Endothelial cell of umbilical vein (primary cell): Measurements from ENCODE around the gene OSBPL6. TPM values are rescaled to one million over a fixed set of nuclear protein-coding genes. Genes with fewer than 3 reads are reported as not detected.

Experiments
- BruUV-seq: library from RNA; stranded (reverse); fragments of 400-500 nt; replicated peaks from 2 replicates; lab custom pipeline; 2021; lab: Mats Ljungman, UMichigan
- CTCF ChIA-PET: fragments of 300-600, 350-600 bp; sonication (Branson Sonifier 250); formaldehyde crosslinking; loops from one replicate; lab custom pipeline; 2021; ENCODE audit warnings: antibody characterized with exemption, inconsistent platforms; lab: Charles Lee
- POLR2A ChIA-PET: fragments of 300-600, 350-600 bp; sonication (Branson Sonifier 250); formaldehyde crosslinking; loops from one replicate; lab custom pipeline; 2021; ENCODE audit warnings: antibody characterized with exemption, inconsistent platforms; lab: Charles Lee
- DNase-seq: peaks from one replicate; pipeline ENCODE4 v3.0.0-alpha.2; 2011; ENCODE audit warnings: low read depth, low spot score
- FAIRE-seq: peaks from 2 replicates; lab custom pipeline; 2011; peaks lifted over from hg19 to GRCh38; lab: Jason Lieb, UNC
- H2AFZ ChIP-seq: 2 replicates; pipeline ENCODE4 v1.6.0; 2012; ENCODE audit warnings: low read depth, low read length, control low read depth, inconsistent platforms
- H3K27ac ChIP-seq: 2 replicates; pipeline ENCODE4 v1.5.1; 2011; ENCODE audit warnings: low read depth, mild to moderate bottlenecking, control low read depth, low read length, moderate library complexity; ENCODE audit not compliant: insufficient read depth
- H3K27me3 ChIP-seq, 2 experiments: 2 replicates each; pipeline versions ENCODE4 v1.6.0 to v1.6.1; 2011; ENCODE audit warnings: low read length in 2 of 2, mixed read lengths in 1 of 2; ENCODE audit not compliant: control insufficient read depth in 2 of 2, insufficient read depth in 2 of 2
- H3K36me3 ChIP-seq, 2 experiments: 2 replicates in 1 of 2; 3 replicates in 1 of 2; pipeline ENCODE4 v1.5.1; 2011; ENCODE audit warnings: low read length in 2 of 2, mild to moderate bottlenecking in 1 of 2, moderate library complexity in 1 of 2; ENCODE audit not compliant: control insufficient read depth in 2 of 2, insufficient read depth in 2 of 2; ENCODE audit errors: extremely low read depth in 1 of 2
- H3K4me1 ChIP-seq: 3 replicates; pipeline ENCODE4 v1.5.1; 2011; ENCODE audit warnings: mild to moderate bottlenecking, low read length; ENCODE audit not compliant: control insufficient read depth, insufficient read depth; ENCODE audit errors: extremely low read depth
- H3K4me2 ChIP-seq: 2 replicates; pipeline ENCODE4 v1.6.1; 2011; ENCODE audit warnings: low read length, control low read depth, mixed read lengths; ENCODE audit not compliant: insufficient read depth
- H3K4me3 ChIP-seq, 3 experiments: fragments of 200-600 bp in 1 of 3; sonication (generic), shearing (Covaris generic) in 1 of 3; replicated peaks in 1 of 3; 2 replicates each; pipeline ENCODE4 v1.5.1; 2011 to 2016; ENCODE audit warnings: control low read depth in 3 of 3, low read length in 3 of 3, mild to moderate bottlenecking in 2 of 3, inconsistent platforms in 1 of 3, low read depth in 1 of 3, moderate library complexity in 1 of 3; ENCODE audit not compliant: insufficient read depth in 1 of 3
- H3K79me2 ChIP-seq: 2 replicates; pipeline ENCODE4 v1.6.0; 2012; ENCODE audit warnings: low read length, inconsistent platforms; ENCODE audit not compliant: control insufficient read depth, insufficient read depth
- H3K9ac ChIP-seq: replicated peaks from 2 replicates; pipeline ENCODE3; 2011; ENCODE audit warnings: low read length, control low read depth; ENCODE audit not compliant: insufficient read depth; ENCODE audit errors: extremely low read depth
- H3K9me1 ChIP-seq: replicated peaks from 3 replicates; pipeline ENCODE4 v1.6.0; 2011; ENCODE audit warnings: mild to moderate bottlenecking, low read length; ENCODE audit not compliant: control insufficient read depth, insufficient read depth; ENCODE audit errors: extremely low read depth
- H3K9me3 ChIP-seq: replicated peaks from 2 replicates; pipeline ENCODE4 v1.5.1; 2012; ENCODE audit warnings: low read length, inconsistent platforms; ENCODE audit not compliant: control insufficient read depth, insufficient read depth
- H4K20me1 ChIP-seq: replicated peaks from 2 replicates; pipeline ENCODE3; 2011; ENCODE audit warnings: mild to moderate bottlenecking, low read length; ENCODE audit not compliant: control insufficient read depth, insufficient read depth; ENCODE audit errors: extremely low read depth
- EZH2 ChIP-seq: IDR thresholded peaks from 2 replicates; pipeline ENCODE4 v1.6.1; 2012; ENCODE audit warnings: borderline replicate concordance, low read depth, mild to moderate bottlenecking, moderate library complexity, low read length, inconsistent platforms; ENCODE audit not compliant: severe bottlenecking
- FOS ChIP-seq: IDR thresholded peaks from 2 replicates; pipeline ENCODE4 v1.6.1; 2011; ENCODE audit warnings: mild to moderate bottlenecking, low read length, moderate library complexity, borderline replicate concordance; ENCODE audit not compliant: insufficient read depth
- GATA2 ChIP-seq: IDR thresholded peaks from 2 replicates; pipeline ENCODE4 v1.7.0; 2011; ENCODE audit warnings: low read depth, mild to moderate bottlenecking, moderate library complexity, mixed read lengths, low read length; ENCODE audit not compliant: insufficient read length, insufficient read depth
- JUN ChIP-seq: IDR thresholded peaks from 2 replicates; pipeline ENCODE4 v1.6.1; 2011; ENCODE audit warnings: borderline replicate concordance, low read depth; ENCODE audit not compliant: insufficient read length, insufficient read depth
- MYC ChIP-seq: IDR thresholded peaks from one replicate; pipeline ENCODE4 v1.6.1; 2011; ENCODE audit warnings: mild to moderate bottlenecking, low read depth, low read length
- POLR2A ChIP-seq: IDR thresholded peaks from 2 replicates; pipeline ENCODE4 v1.6.1; 2012; ENCODE audit warnings: low read depth, mild to moderate bottlenecking, control low read depth, low read length
- POLR2AphosphoS5 ChIP-seq: IDR thresholded peaks from 2 replicates; pipeline ENCODE4 v1.6.1; 2012; ENCODE audit warnings: low read depth, mild to moderate bottlenecking, control low read depth, low read length, moderate library complexity; ENCODE audit not compliant: insufficient read depth
- dilution Hi-C: fragments of 300-500 bp; cut with MboI; formaldehyde crosslinking; loops from one replicate; pipeline ENCODE4 v1.15.0; 2019; ENCODE audit warnings: low sequenced_read_pairs; ENCODE audit not compliant: extremely low pct_ligation_motif_present
- intact Hi-C: fragments of 100-400 bp; cut with micrococcal nuclease; formaldehyde crosslinking; loops from one replicate; pipeline ENCODE4 v1.10.0; 2022
- polyA plus RNA-seq, 4 experiments: library from polyadenylated mRNA; depleted of rRNA in 3 of 4; stranded (reverse) in 3 of 4; unstranded in 1 of 4; fragments of >200 nt; gene quantifications; 2 replicates each; pipeline versions ENCODE4 v1.2.1 to v1.2.3, GENCODE V29; 2011 to 2012; ENCODE audit warnings: missing spikeins in 1 of 4
- total RNA-seq: library from RNA; stranded (reverse); gene quantifications from 2 replicates; pipeline ENCODE4 v1.2.3, GENCODE V29; 2021
- TF ChIP-seq, protein P1 (sequence below), 2 donors: IDR thresholded peaks; 1 replicate in 1 of 2; 2 replicates in 1 of 2; pipeline ENCODE4 v1.5.1; 2011; ENCODE audit warnings: low read length in 2 of 2, mild to moderate bottlenecking in 2 of 2, moderate library complexity in 2 of 2, control low read depth in 1 of 2, inconsistent platforms in 1 of 2, low read depth in 1 of 2; ENCODE audit not compliant: insufficient read depth in 1 of 2; ENCODE audit errors: extremely low read depth in 1 of 2
- TF ChIP-seq, protein P2 (sequence below): IDR thresholded peaks from 2 replicates; pipeline ENCODE4 v1.6.1; 2011; ENCODE audit not compliant: insufficient read depth, insufficient read length

The OSBPL6 gene
- total and polyA plus RNA-seq, 2 donors (not counting 3 experiments of a cell fraction or from before 2014, with no cell fraction given): 1.5 to 2.3 TPM

DNA sequence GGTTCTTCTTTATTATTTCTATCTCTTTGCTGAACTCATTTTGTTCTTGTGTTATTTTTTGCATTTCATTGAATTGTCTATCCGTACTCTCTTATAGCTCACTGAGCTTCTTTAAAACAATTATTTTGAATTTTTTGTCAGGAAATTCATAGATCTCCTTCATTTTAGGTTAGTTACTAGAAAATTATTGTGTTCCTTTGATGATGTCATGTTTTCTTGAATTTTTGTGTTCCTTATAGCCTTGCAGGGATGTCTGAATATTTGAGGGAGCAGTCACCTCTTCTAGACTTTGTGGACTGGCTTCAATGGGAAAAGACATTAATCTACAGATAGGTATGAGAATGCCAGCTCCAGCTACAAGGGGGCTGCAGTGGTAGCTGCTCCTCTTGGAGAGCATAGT lies 20.7 kb upstream of the OSBPL6 start:
- POLR2A ChIA-PET: no interaction called here
- Histone ChIP-seq H2AFZ (no peak overlapping the region), H3K36me3 (no peaks in the 10 kb centered on the region), H3K4me3 (no peak overlapping the region), H3K9me3 (no peaks in the 10 kb centered on the region), H3K79me2 (no peaks in the 10 kb centered on the region), H3K9me1 (no peaks in the 10 kb centered on the region), H3K27me3 (peaks cover 4 to 9% of the 10 kb centered on the region in 2 experiments), H3K27ac (no peak overlapping the region), H3K4me1 (no peaks in the 10 kb centered on the region), H3K9ac (no peak overlapping the region), H4K20me1 (no peaks in the 10 kb centered on the region), H3K4me2 (no peak overlapping the region)
- DNase-seq (no peak), FAIRE-seq (no peak)
- intact Hi-C loops (no loop called here), dilution Hi-C loops (no loop called here)
- TF ChIP-seq, protein P1, sequence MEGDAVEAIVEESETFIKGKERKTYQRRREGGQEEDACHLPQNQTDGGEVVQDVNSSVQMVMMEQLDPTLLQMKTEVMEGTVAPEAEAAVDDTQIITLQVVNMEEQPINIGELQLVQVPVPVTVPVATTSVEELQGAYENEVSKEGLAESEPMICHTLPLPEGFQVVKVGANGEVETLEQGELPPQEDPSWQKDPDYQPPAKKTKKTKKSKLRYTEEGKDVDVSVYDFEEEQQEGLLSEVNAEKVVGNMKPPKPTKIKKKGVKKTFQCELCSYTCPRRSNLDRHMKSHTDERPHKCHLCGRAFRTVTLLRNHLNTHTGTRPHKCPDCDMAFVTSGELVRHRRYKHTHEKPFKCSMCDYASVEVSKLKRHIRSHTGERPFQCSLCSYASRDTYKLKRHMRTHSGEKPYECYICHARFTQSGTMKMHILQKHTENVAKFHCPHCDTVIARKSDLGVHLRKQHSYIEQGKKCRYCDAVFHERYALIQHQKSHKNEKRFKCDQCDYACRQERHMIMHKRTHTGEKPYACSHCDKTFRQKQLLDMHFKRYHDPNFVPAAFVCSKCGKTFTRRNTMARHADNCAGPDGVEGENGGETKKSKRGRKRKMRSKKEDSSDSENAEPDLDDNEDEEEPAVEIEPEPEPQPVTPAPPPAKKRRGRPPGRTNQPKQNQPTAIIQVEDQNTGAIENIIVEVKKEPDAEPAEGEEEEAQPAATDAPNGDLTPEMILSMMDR (IDR thresholded peaks at IDR 0.05; ENCODE audit: extremely low read depth in 1 of 2, insufficient read depth in 1 of 2, low read depth in 1 of 2, low read length in 2 of 2): no peak
- TF ChIP-seq MYC: no peak
- no peak for TF ChIP-seq POLR2AphosphoS5
- TF ChIP-seq POLR2A: no peak
- no peak for TF ChIP-seq GATA2
- TF ChIP-seq JUN: no peak
- TF ChIP-seq FOS: no peak
- TF ChIP-seq EZH2: no peak
- TF ChIP-seq, protein P2, sequence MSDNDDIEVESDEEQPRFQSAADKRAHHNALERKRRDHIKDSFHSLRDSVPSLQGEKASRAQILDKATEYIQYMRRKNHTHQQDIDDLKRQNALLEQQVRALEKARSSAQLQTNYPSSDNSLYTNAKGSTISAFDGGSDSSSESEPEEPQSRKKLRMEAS: no peak
- CTCF ChIA-PET: no interaction called here
- no TSS peak for BruUV-seq
